Measurements from ENCODE around the gene IGF1R.

DNA sequence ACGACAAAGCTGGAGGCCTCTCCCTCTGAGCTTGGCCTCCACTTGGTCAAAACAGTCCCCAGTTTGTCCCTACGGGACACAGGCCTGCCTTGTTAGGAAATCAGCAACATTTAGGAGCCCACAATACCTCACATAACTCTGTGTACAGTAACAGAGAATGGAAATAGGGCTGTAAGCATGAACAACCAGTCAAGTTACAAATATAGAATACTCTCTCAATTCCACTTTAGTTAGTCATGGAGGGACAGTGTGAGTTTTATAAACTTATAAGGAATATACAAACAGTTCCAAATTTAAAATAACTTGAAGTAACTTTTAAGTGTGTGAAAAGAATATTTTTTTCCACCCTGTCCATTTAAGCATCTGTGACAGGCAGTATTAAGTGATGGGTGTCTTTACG is 229.8 kb downstream of the IGF1R start:
- TF ChIP-seq, protein P1, sequence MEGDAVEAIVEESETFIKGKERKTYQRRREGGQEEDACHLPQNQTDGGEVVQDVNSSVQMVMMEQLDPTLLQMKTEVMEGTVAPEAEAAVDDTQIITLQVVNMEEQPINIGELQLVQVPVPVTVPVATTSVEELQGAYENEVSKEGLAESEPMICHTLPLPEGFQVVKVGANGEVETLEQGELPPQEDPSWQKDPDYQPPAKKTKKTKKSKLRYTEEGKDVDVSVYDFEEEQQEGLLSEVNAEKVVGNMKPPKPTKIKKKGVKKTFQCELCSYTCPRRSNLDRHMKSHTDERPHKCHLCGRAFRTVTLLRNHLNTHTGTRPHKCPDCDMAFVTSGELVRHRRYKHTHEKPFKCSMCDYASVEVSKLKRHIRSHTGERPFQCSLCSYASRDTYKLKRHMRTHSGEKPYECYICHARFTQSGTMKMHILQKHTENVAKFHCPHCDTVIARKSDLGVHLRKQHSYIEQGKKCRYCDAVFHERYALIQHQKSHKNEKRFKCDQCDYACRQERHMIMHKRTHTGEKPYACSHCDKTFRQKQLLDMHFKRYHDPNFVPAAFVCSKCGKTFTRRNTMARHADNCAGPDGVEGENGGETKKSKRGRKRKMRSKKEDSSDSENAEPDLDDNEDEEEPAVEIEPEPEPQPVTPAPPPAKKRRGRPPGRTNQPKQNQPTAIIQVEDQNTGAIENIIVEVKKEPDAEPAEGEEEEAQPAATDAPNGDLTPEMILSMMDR (conservative IDR thresholded peaks at IDR 0.05): no peak
- TF ChIP-seq EZH2 (IDR thresholded peaks at IDR 0.05; ENCODE audit: low read depth): no peak
